Panc1 (cell line): ENCODE results near the gene CFAP299. TPM values are rescaled to one million over a fixed set of nuclear protein-coding genes. Genes with fewer than 3 reads are reported as not detected.

Experiments used
- ATAC-seq: fragments of 200-7000 bp; cut with Tn5 transposase; 2 replicates; pipeline ENCODE4 v1.9.1; 2020; ENCODE audit warnings: mild to moderate bottlenecking, moderate library complexity
- BruUV-seq: library from RNA; stranded (reverse); fragments of 400-500 nt; replicated peaks from 2 replicates; lab custom pipeline; 2021; lab: Mats Ljungman, UMichigan
- CTCF ChIA-PET: fragments of 300-600 bp; sonication (Branson Sonifier 250); formaldehyde crosslinking; loops from one replicate; lab custom pipeline; 2022; ENCODE audit warnings: antibody characterized with exemption; lab: Charles Lee
- POLR2A ChIA-PET: fragments of 300-600 bp; sonication (Branson Sonifier 250); formaldehyde crosslinking; loops from one replicate; lab custom pipeline; 2022; ENCODE audit warnings: antibody characterized with exemption; lab: Charles Lee
- DNase-seq: peaks from one replicate; pipeline ENCODE4 v3.0.0-alpha.2; 2010; ENCODE audit warnings: low read depth, low spot score
- H3K27ac ChIP-seq: 2 replicates; pipeline ENCODE4 v1.5.1; 2011; ENCODE audit warnings: mild to moderate bottlenecking, low read length, inconsistent platforms
- H3K27me3 ChIP-seq: fragments of 200-500 bp; sonication (Bioruptor generic); 2 replicates; pipeline ENCODE4 v1.6.0; 2014; ENCODE audit warnings: low read length, inconsistent platforms; ENCODE audit not compliant: control insufficient read depth, insufficient read depth
- H3K36me3 ChIP-seq: fragments of 200-500 bp; sonication (Bioruptor generic); 2 replicates; pipeline ENCODE4 v1.5.1; 2014; ENCODE audit warnings: inconsistent platforms, mild to moderate bottlenecking, low read length, moderate library complexity; ENCODE audit not compliant: control insufficient read depth, insufficient read depth
- H3K4me1 ChIP-seq: 2 replicates; pipeline ENCODE4 v1.5.1; 2011; ENCODE audit warnings: inconsistent platforms, mild to moderate bottlenecking, low read length, moderate library complexity; ENCODE audit not compliant: control insufficient read depth, insufficient read depth
- H3K4me3 ChIP-seq, 2 experiments: 2 replicates each; pipeline ENCODE4 v1.5.1; 2011 to 2012; ENCODE audit warnings: low read depth in 2 of 2, low read length in 2 of 2, mild to moderate bottlenecking in 2 of 2, inconsistent platforms in 1 of 2, moderate library complexity in 1 of 2
- H3K9me3 ChIP-seq: fragments of 200-500 bp; sonication (Bioruptor generic); 2 replicates; pipeline ENCODE4 v1.5.1; 2014; ENCODE audit warnings: low read depth, mild to moderate bottlenecking, inconsistent platforms, low read length, moderate library complexity; ENCODE audit not compliant: control insufficient read depth, insufficient read depth
- POLR2AphosphoS5 ChIP-seq: IDR thresholded peaks from 2 replicates; pipeline ENCODE4 v1.6.1; 2012; ENCODE audit warnings: mild to moderate bottlenecking, low read depth, low read length, moderate library complexity
- REST ChIP-seq, 2 experiments: IDR thresholded peaks; 2 replicates each; pipeline ENCODE4 v1.6.1; 2011 to 2012; ENCODE audit warnings: low read depth in 2 of 2, control low read depth in 1 of 2, low read length in 1 of 2, mild to moderate bottlenecking in 1 of 2, moderate library complexity in 1 of 2; ENCODE audit not compliant: insufficient read depth in 1 of 2
- SIN3A ChIP-seq: IDR thresholded peaks from 2 replicates; pipeline ENCODE4 v1.6.1; 2012; ENCODE audit warnings: low read depth, mild to moderate bottlenecking, low read length, moderate library complexity, borderline replicate concordance; ENCODE audit not compliant: insufficient read depth
- TCF7L2 ChIP-seq: IDR thresholded peaks from 2 replicates; pipeline ENCODE4 v1.6.1; 2011; ENCODE audit warnings: mild to moderate bottlenecking, low read depth, low read length, inconsistent platforms
- in situ Hi-C: cut with HindIII; loops from 2 replicates; pipeline ENCODE4 v1.10.0; 2016; ENCODE audit warnings: low sequenced_read_pairs, low pct_unique_long_range_greater_than_20kb
- intact Hi-C: fragments of 100-400 bp; cut with micrococcal nuclease; formaldehyde crosslinking; loops from one replicate; pipeline ENCODE4 v1.10.0; 2022; ENCODE audit not compliant: unreplicated experiment
- total RNA-seq: library from RNA; stranded (reverse); gene quantifications from one replicate; pipeline ENCODE4 v1.2.1, GENCODE V29; 2021; ENCODE audit not compliant: unreplicated experiment
- TF ChIP-seq, protein P1 (sequence below): fragments of 450-650 bp; IDR thresholded peaks from 2 replicates; pipeline ENCODE4 v1.5.1; 2017; ENCODE audit warnings: mild to moderate bottlenecking

CFAP299 gene
- total RNA-seq, 1 experiment from 2014 or later: not detected

DNA sequence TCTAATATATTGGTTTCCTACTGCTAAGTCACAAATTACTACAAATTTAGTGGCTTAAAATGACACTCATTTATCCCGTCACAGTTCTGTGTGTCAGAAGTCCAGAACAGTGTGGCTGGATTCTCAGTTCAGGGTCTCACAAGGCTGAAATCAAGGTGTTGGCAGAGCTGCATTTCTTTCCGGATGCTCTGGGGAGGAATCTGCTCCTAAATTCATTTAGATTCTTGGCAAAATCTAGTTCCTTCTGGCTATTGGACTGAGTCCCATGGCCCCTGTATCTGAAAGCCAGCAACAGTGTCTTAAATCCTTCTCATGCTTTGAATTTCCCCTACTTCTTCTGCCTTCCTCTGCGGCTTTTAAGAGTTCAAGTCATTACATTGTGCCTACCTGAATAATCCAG is 591.9 kb downstream of the CFAP299 start:
- no peak for ATAC-seq
- CTCF ChIA-PET: no interaction called here
- in situ Hi-C loops: no loop called here
- H3K9me3 ChIP-seq: no peaks in the 10 kb centered on the region
- no peaks in the 10 kb centered on the region for H3K4me1 ChIP-seq
- BruUV-seq: no TSS peak
- no peak overlapping the region for H3K4me3 ChIP-seq
- DNase-seq: no peak
- H3K36me3 ChIP-seq: no peaks in the 10 kb centered on the region
- POLR2A ChIA-PET: no interaction called here
- no peaks in the 10 kb centered on the region for H3K27me3 ChIP-seq
- intact Hi-C loops: no loop called here
- TF ChIP-seq TCF7L2 (no peak), POLR2AphosphoS5 (no peak), SIN3A (no peak)
- TF ChIP-seq, protein P1, sequence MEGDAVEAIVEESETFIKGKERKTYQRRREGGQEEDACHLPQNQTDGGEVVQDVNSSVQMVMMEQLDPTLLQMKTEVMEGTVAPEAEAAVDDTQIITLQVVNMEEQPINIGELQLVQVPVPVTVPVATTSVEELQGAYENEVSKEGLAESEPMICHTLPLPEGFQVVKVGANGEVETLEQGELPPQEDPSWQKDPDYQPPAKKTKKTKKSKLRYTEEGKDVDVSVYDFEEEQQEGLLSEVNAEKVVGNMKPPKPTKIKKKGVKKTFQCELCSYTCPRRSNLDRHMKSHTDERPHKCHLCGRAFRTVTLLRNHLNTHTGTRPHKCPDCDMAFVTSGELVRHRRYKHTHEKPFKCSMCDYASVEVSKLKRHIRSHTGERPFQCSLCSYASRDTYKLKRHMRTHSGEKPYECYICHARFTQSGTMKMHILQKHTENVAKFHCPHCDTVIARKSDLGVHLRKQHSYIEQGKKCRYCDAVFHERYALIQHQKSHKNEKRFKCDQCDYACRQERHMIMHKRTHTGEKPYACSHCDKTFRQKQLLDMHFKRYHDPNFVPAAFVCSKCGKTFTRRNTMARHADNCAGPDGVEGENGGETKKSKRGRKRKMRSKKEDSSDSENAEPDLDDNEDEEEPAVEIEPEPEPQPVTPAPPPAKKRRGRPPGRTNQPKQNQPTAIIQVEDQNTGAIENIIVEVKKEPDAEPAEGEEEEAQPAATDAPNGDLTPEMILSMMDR: no peak
- no peak overlapping the region for H3K27ac ChIP-seq

GRCh38 chr4:80931631-80932081 is 596.1 kb downstream of the CFAP299 start:
- H3K9me3 ChIP-seq: no peaks in the 10 kb centered on the region
- intact Hi-C loops: no loop called here
- TF ChIP-seq POLR2AphosphoS5: no peak
- TF ChIP-seq, protein P1: no peak
- no peak for TF ChIP-seq TCF7L2
- no peak for TF ChIP-seq SIN3A
- no peak for TF ChIP-seq REST (IDR thresholded peaks at IDR 0.05; ENCODE audit: insufficient read depth in 1 of 2, low read depth in 2 of 2, low read length in 1 of 2)
- DNase-seq (no peak), ATAC-seq (no peak)
- no TSS peak for BruUV-seq
- no peaks in the 10 kb centered on the region for H3K36me3 ChIP-seq
- no peaks in the 10 kb centered on the region for H3K4me1 ChIP-seq
- H3K4me3 ChIP-seq: no peak overlapping the region
- no peak overlapping the region for H3K27ac ChIP-seq
- in situ Hi-C loops: no loop called here
- no peaks in the 10 kb centered on the region for H3K27me3 ChIP-seq
- ChIA-PET CTCF (no interaction called here), POLR2A (no interaction called here)
